ENCODE data around the gene EXOC6B.
"Not testable (repeated sequence)": the region's sequence is repeated elsewhere in the genome, so short reads cannot be mapped to it uniquely, and the experiment has no call there.

Gene EXOC6B

DNA sequence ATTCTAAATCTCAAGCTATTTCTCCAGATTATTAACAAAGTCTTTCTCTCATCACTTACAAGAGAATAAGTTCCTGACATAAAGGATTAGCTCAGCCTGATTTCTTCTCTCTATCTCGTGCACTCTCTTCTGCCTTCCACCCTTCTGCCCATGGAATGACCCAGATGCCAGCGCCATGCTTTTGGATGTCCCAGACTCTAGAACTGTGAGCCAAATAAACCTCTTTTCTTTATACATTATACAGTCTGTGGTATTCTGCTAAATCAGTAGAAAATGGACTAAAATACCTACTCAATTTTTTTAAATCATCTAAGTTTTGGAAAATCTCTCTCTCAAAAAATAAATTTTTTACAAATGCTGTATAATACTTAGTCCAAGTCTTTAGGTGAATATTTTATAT lies 218.6 kb downstream of the EXOC6B start:
- TF ChIP-seq YY1 (IDR thresholded peaks at IDR 0.05; ENCODE audit: insufficient read depth, insufficient read length) (no peak), ZNF274 (IDR thresholded peaks at IDR 0.05; ENCODE audit: low read depth, low read length) (no peak), SUZ12 (IDR thresholded peaks at IDR 0.05; ENCODE audit: extremely low read depth, insufficient read depth, insufficient read length) (no peak)

DNA sequence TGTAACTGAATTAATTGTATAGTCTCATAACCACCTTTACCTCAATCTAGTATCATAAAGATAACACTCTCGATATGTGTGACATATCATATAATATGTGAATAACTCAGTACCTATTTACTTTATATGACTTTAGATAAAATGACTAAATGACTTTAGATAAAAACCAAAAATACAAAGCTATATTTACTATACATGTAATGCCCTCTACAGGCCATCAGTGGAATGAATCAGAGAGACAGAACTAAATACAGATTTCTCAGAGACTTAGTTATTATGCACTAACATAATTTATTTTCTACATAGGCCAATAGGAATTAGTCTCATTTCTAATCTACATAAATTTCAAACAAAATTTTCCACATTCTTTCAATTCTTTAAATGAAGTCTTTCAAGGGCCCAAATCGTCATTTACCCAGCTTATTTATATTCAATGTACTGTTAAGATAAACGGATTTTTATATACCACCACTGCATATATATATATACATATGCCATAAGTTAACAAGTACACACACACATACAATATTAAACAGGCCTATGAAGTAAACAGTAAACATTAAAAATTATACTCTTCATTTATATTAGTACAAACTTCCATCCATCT lies 219.9 kb downstream of the EXOC6B start:
- Histone ChIP-seq H3K36me3 (ENCODE audit: insufficient read depth, insufficient read length, low read length) (no peaks in the 10 kb centered on the region), H3K27me3 (ENCODE audit: insufficient read depth, insufficient read length) (no peaks in the 10 kb centered on the region), H3K4me3 (ENCODE audit: insufficient read length, low read depth) (no peak overlapping the region), H3K4me1 (ENCODE audit: insufficient read depth, insufficient read length) (no peaks in the 10 kb centered on the region), H3K9ac (ENCODE audit: insufficient read length, low read depth) (no peak overlapping the region), H3K9me3 (ENCODE audit: insufficient read depth, low read length) (no peaks in the 10 kb centered on the region; the same call in 1 of the 2 replicates)
- TF ChIP-seq SUZ12 (IDR thresholded peaks at IDR 0.05; ENCODE audit: extremely low read depth, insufficient read depth, insufficient read length) = no peak
- TF ChIP-seq ZNF274 (IDR thresholded peaks at IDR 0.05; ENCODE audit: low read depth, low read length) = no peak
- TF ChIP-seq YY1 (IDR thresholded peaks at IDR 0.05; ENCODE audit: insufficient read depth, insufficient read length) = no peak
- DNase-seq (ENCODE audit: low read depth, low spot score) = no peak

More for the DNA sequence above, 218.6 kb downstream of the EXOC6B start:
- DNase-seq (ENCODE audit: low read depth, low spot score) = no peak
- no peaks in the 10 kb centered on the region for H3K27me3 ChIP-seq (ENCODE audit: insufficient read depth, insufficient read length)
- H3K4me3 ChIP-seq (ENCODE audit: insufficient read length, low read depth) = no peak overlapping the region
- H3K36me3 ChIP-seq (ENCODE audit: insufficient read depth, insufficient read length, low read length) = no peaks in the 10 kb centered on the region
- no peak overlapping the region for H3K9ac ChIP-seq (ENCODE audit: insufficient read length, low read depth)
- H3K9me3 ChIP-seq (ENCODE audit: insufficient read depth, low read length) = no peaks in the 10 kb centered on the region; the same call in 1 of the 2 replicates
- H3K4me1 ChIP-seq (ENCODE audit: insufficient read depth, insufficient read length) = no peaks in the 10 kb centered on the region

DNA sequence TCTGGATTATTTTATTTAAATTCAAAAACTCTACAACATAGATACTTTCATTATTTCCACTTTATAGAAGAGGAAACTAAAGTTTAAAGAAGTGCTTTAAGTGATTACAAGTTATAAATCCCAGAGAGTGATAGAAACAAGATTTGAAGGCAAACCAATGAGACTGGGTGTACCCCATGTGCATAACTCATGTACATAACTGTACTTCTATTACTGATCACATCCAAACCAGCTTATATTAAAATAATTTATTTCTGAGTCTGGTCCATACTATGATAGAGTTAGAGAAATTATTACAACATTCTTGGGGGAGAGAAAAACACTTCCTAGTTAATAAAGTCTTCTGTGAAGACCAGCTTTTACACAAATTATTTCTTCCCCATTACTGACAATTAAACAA lies 221.4 kb downstream of the EXOC6B start:
- no peak overlapping the region for H3K9ac ChIP-seq (ENCODE audit: insufficient read length, low read depth)
- no peak for DNase-seq (ENCODE audit: low read depth, low spot score)
- H3K36me3 ChIP-seq (ENCODE audit: insufficient read depth, insufficient read length, low read length) = no peaks in the 10 kb centered on the region
- H3K9me3 ChIP-seq (ENCODE audit: insufficient read depth, low read length) = no peaks in the 10 kb centered on the region; the same call in 1 of the 2 replicates
- no peak for TF ChIP-seq ZNF274 (IDR thresholded peaks at IDR 0.05; ENCODE audit: low read depth, low read length)
- TF ChIP-seq SUZ12 (IDR thresholded peaks at IDR 0.05; ENCODE audit: extremely low read depth, insufficient read depth, insufficient read length) = no peak
- no peak for TF ChIP-seq YY1 (IDR thresholded peaks at IDR 0.05; ENCODE audit: insufficient read depth, insufficient read length)
- H3K4me3 ChIP-seq (ENCODE audit: insufficient read length, low read depth) = no peak overlapping the region
- no peaks in the 10 kb centered on the region for H3K4me1 ChIP-seq (ENCODE audit: insufficient read depth, insufficient read length)
- no peaks in the 10 kb centered on the region for H3K27me3 ChIP-seq (ENCODE audit: insufficient read depth, insufficient read length)

DNA sequence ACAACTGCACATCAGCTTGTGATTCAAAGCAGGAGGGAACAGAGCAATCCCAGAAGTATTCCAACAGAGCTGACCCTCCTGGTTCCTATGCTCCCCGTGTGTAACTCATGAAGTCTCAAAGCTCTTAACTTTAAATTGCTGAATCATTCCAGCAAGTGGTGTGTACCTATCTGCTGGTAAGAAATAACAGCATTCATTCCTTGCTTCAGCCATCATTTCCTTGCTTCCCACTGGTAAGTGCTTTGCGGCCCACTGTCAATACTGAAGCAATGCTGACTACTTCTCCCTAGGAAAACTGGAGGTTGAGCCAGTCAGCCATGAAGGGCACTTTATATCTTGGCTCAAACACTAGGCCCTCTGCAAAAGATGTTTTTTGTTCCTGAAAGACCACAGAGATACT lies 222.4 kb downstream of the EXOC6B start:
- TF ChIP-seq ZNF274 (IDR thresholded peaks at IDR 0.05; ENCODE audit: low read depth, low read length) (no peak), YY1 (IDR thresholded peaks at IDR 0.05; ENCODE audit: insufficient read depth, insufficient read length) (no peak), SUZ12 (IDR thresholded peaks at IDR 0.05; ENCODE audit: extremely low read depth, insufficient read depth, insufficient read length) (no peak)
- Histone ChIP-seq H3K4me1 (ENCODE audit: insufficient read depth, insufficient read length) (no peaks in the 10 kb centered on the region), H3K27me3 (ENCODE audit: insufficient read depth, insufficient read length) (no peaks in the 10 kb centered on the region), H3K36me3 (ENCODE audit: insufficient read depth, insufficient read length, low read length) (no peaks in the 10 kb centered on the region), H3K9ac (ENCODE audit: insufficient read length, low read depth) (no peak overlapping the region), H3K9me3 (ENCODE audit: insufficient read depth, low read length) (no peaks in the 10 kb centered on the region; the same call in 1 of the 2 replicates), H3K4me3 (ENCODE audit: insufficient read length, low read depth) (no peak overlapping the region)
- no peak for DNase-seq (ENCODE audit: low read depth, low spot score)

DNA sequence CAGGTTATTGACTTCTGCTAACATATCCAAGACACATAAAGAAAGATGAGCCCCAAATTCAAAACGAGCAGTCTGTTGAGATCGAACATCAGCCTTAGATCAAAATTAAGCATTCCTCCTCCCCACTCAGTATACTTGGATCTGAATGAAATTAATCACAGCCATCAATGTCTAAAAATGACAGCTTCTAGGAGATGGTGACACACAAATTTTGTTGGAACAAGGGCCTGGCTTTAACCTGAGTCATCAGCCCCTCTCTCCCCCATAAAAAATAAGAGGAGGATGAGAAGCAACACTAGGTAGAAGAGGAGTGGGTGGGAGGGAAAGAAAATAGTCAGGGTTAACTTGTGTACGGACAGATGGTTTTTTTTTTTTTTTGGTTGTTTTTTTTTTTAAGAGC lies 223.1 kb downstream of the EXOC6B start:
- no peak for DNase-seq (ENCODE audit: low read depth, low spot score)
- no peaks in the 10 kb centered on the region; the same call in 1 of the 2 replicates for H3K9me3 ChIP-seq (ENCODE audit: insufficient read depth, low read length)
- H3K4me1 ChIP-seq (ENCODE audit: insufficient read depth, insufficient read length) = no peaks in the 10 kb centered on the region
- H3K36me3 ChIP-seq (ENCODE audit: insufficient read depth, insufficient read length, low read length) = no peaks in the 10 kb centered on the region
- TF ChIP-seq SUZ12 (IDR thresholded peaks at IDR 0.05; ENCODE audit: extremely low read depth, insufficient read depth, insufficient read length) = no peak
- TF ChIP-seq ZNF274 (IDR thresholded peaks at IDR 0.05; ENCODE audit: low read depth, low read length) = no peak
- no peak for TF ChIP-seq YY1 (IDR thresholded peaks at IDR 0.05; ENCODE audit: insufficient read depth, insufficient read length)
- H3K4me3 ChIP-seq (ENCODE audit: insufficient read length, low read depth) = no peak overlapping the region
- H3K9ac ChIP-seq (ENCODE audit: insufficient read length, low read depth) = no peak overlapping the region
- H3K27me3 ChIP-seq (ENCODE audit: insufficient read depth, insufficient read length) = no peaks in the 10 kb centered on the region

DNA sequence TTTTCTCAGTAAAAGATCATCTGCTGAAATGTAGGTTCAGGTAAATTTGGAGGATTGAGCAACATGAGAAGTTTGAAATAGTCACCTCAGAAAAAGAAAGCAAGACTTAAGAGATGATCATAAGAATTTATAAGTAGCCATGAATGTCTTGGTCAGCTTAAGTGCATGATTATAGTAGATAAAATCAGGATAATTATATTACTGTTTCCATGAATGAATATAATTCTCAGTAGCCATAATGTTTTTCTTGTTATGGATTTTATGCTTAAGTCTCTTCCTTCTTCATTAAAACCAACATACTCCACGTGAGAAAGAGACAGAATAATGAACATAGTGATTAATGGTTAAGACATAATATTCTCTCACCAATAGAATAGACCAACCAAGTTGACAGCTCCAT lies 223.7 kb downstream of the EXOC6B start:
- no peaks in the 10 kb centered on the region for H3K36me3 ChIP-seq (ENCODE audit: insufficient read depth, insufficient read length, low read length)
- DNase-seq (ENCODE audit: low read depth, low spot score) = no peak
- no peak for TF ChIP-seq ZNF274 (IDR thresholded peaks at IDR 0.05; ENCODE audit: low read depth, low read length)
- no peak for TF ChIP-seq YY1 (IDR thresholded peaks at IDR 0.05; ENCODE audit: insufficient read depth, insufficient read length)
- TF ChIP-seq SUZ12 (IDR thresholded peaks at IDR 0.05; ENCODE audit: extremely low read depth, insufficient read depth, insufficient read length) = no peak
- no peaks in the 10 kb centered on the region for H3K27me3 ChIP-seq (ENCODE audit: insufficient read depth, insufficient read length)
- H3K9ac ChIP-seq (ENCODE audit: insufficient read length, low read depth) = no peak overlapping the region
- H3K4me1 ChIP-seq (ENCODE audit: insufficient read depth, insufficient read length) = no peaks in the 10 kb centered on the region
- no peaks in the 10 kb centered on the region; the same call in 1 of the 2 replicates for H3K9me3 ChIP-seq (ENCODE audit: insufficient read depth, low read length)
- no peak overlapping the region for H3K4me3 ChIP-seq (ENCODE audit: insufficient read length, low read depth)

DNA sequence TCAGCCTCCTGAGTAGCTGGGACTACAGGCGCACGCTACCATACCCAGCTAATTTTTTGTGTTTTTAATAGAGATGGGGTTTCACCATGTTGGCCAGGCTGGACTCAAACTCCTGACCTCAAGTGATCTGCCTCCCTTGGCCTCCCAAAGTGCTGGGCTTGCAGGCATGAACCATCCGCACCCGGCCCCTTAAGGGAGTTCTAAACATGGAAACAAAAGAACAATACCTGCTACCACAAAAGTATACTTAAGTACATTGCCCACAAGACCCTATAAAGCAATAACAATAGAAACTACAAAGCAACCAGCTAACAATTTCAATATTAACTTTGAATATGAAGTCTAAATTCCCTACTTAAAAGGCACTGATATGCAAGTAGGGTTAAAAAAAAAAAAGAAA lies 242.0 kb downstream of the EXOC6B start:
- not testable (repeated sequence) for DNase-seq (ENCODE audit: low read depth, low spot score); H3K4me3 ChIP-seq (ENCODE audit: insufficient read length, low read depth); H3K9ac ChIP-seq (ENCODE audit: insufficient read length, low read depth); H3K9me3 ChIP-seq (ENCODE audit: insufficient read depth, low read length); H3K36me3 ChIP-seq (ENCODE audit: insufficient read depth, insufficient read length, low read length); H3K4me1 ChIP-seq (ENCODE audit: insufficient read depth, insufficient read length); H3K27me3 ChIP-seq (ENCODE audit: insufficient read depth, insufficient read length)

Data from NT2/D1 (cell line).